Dedifferentiated amniotic fluid mesenchymal stem cell (primary cell): Measurements from ENCODE around the gene ALPI.

Experiments used
- DNase-seq: peaks from one replicate; pipeline ENCODE4 v3.0.0-alpha.2; 2016; ENCODE audit errors: extremely low spot score

Gene ALPI

DNA sequence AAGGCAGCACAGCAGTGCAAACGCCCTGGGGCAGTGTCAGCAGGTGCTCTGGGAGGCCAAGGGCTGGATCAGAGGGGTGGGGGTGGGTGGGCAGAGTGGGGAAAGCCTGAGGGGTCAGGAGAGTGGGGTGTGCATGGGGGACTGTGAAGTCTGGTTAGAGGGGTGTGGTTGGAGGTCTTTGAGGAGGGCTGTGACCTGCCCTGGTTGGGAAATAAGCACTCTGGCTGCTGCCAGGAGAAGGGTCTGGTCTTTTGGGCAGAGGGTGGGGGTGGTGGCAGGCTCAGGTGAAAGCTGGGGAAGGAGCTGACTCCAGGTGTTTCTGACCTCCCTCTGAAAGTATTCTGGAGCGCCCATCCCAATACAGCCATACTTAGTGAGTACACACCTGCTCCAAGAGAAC, 4.2 kb downstream of the ALPI start:
- no peak for DNase-seq

DNA sequence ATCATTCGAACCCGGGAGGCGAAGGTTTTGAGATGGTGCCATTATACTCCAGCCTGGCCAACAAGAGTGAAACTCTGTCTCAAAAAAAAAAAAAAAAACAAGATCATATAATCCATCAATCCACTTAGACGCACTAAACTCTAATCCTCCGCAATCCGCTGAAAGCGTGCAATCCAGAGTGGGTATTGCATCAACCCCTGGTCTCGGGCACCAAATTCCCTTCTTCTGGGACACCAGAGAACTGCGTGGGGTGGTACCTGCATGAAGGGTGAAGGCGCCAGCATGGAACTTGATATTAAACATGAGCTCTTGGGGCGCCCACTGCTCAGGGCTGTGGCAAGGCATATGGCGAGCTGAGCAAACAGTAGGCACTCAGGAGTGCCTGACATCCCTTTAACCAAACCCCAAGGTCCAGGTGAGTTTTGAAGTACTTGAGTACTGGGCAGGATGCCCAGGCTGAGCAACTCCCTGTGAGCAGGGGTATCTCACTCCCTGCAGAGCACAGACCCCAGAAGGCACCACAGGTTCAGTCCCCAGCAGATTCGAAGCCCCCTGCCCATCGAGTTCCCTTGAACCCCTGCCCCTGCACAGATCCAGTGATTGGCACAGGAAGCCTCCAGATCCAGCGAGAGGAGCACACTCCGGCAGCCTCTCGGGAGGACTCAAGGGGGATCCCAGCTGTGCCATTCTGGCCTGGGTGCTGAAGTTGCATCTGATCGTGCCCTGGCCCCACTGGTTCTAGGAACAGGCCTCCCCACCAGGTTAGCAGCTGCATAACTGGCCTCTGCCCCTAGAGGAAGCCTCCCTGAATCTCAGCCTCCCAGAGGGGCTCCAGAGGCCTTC, 8.0 kb downstream of the ALPI start:
- DNase-seq = no peak

DNA sequence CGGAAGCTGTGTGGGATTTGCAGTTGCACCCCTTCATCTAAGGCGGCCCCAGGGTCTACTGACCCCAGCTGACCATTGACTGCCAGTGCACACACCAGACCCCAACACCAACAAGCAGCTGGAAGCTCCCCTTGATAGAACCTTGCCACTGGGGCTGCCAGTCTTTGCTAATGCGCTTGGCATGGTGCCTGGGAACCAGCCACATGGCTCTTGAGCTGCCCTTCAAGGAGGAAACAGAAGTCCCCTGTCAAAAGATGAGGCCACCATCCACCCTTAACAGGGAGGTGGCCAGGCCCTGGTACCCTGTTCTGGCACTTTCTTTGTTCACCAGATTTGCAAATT, 8.6 kb downstream of the ALPI start:
- no peak for DNase-seq

DNA sequence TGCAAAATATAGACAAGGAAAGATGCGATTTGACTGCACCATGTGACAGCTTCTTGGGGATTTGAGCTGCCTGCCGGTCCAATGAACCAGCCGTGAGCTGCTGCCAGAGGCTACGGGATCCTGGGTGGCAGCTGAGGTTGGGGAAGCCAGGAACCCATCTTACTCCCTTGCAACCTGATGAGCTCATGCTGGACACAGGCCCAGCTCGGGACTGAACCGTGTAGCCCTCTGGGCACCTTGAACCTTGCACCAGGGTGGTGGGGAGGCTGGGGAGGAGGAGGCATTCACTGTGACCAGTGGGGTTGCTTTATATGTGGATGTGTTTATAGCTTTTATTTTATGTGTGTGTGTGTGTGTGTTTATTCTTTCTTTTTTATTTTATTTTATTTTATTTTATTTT, 9.1 kb downstream of the ALPI start:
- no peak for DNase-seq

DNA sequence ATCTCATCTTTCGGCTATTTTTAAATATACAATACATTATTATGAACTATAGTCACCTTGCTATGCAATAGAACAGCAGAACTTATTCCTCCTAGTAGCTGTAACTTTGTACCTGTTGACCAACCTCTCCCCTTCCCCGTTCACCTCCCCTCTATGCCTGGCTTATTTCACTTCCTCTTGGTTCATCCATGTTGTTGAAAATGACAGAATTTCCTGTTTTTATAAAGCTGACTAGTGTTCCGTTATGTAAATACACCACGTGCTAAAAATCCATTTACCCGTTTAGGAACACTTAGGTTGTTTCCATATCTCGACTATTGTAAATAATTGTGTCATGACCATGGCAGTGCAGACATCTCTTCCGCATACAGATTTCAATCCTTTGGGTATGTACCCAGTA, 10.3 kb downstream of the ALPI start:
- DNase-seq = no peak

DNA sequence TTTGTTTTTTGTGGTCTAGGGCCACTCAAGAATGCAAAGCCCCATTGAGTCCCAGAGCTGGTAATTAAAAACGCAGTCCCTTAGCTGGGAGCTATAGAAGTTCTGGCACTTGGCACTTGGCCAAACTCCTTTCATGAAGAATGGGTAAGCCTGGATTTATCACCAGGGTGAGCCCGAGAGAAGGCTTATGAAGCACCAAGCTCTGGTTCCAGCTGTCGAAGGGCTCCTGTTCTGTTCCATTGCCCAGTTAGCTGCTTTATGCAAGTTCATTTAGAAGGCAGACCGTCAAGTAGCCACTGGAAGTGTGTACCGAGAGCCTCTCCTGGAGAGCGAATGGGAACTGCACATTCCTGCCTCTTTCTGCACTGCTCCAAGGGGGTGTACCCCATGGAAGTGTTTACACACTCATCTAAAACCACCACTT, 17.5 kb downstream of the ALPI start:
- DNase-seq = no peak

DNA sequence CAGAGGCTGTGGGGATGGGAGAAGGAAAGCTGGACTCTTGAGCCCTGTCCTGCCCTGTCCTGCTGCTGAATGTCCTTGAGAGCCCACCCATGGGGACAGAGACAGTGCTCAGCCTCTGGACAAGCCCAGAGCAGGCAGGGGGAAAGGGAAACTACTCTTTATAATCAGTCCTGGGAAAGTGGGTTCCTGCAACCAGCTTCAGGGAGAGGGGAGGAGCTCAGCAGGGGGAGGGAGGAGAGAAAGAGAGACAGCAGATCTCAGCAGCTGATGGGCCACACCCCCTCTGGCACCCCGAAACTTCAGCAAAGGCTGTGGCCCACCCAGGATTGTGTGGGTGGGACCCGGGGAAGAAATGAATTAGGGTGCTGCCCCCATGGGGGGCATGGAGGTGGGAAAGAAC, 20.1 kb downstream of the ALPI start:
- DNase-seq = no peak

DNA sequence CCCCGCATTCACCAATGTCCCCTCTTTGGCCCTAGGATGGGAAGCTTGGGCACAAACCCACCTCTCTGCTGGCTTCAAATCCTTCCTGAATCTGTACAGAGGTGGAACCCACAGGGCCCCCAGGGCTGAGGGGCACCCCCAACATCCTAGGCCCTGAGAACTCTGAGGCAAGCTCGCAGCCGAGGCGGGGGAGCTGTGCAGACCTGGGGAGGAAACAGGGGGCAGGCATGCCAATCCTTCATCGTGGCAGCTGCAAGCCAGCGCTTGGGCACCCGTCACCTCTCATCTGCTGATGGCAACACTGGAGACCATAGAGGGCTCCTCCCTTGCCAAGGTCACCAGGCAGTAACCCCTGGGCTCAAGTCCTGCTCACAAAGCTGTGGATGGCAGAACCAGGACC, 20.8 kb downstream of the ALPI start:
- no peak for DNase-seq

DNA sequence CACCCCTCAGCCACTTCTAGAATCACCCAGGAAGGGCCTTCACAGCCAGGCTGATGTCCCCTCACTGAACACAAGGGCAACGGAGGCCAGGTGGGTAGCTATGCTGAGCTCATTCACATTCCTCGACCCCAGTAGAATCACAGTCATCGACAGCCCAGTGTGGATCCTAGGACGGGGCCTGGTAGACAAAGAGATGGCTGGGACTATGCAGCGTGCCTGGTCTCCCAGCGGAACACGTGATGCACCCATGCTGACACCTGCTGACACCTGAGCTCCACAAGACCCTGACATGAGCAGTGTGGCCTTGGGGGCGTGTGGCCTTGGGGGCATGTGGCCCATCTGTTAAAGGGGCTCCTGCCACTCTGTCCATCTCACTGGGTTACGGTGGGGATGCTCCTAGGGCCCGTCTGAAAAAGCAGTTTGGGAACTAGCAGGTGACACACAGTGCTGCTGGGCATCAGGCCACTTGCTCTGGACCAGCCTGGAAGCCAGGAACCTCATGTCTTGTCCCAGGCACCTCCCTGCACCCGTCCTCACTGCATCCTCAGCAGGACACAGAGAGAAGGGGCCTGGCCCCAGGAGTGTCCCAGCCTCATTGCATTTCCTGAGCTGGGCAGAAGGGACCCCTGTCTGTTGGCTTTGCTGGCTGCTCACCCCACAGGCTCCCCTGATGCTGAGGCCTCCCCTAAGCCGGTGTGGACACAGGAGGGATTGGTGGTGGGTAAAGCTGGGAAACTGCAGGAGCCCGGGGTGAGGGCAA, 22.0 kb downstream of the ALPI start:
- DNase-seq = no peak

DNA sequence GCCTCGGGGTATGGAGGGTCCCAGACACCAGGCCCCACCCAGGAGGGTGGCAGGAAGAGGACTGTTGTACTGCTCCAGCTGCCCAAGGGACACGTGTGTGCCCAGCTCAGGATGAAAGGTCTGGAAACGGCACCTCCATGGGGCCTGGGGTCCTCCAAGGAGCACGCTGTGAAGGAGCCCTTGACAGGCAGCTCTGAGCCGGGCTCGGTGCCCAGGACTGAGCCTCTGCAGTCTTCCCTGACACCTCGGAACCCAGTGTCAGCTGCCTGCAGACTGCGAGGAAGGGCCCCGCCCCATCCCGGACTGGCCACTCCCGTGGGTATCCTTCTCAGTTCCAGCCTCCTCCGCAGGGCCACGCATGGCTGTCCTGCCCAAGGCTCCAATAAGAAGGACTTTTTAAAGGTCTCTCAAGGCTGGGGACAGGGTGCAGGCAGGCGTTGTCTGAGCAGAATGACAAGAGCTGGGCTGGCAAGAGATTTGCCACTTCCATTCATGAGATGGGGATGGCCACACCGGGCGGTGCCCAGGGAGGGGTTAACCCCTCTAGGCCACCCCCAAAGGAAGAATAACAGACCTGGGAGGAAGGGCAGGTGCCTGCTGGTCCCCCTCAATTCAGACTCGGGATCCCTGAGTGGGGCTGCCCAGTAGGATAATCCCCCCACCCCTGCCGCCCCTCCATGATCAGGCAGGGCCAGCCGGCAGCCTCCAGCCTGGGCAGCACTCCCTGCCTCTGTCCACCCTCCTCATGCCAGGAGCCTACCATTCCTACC, 22.8 kb downstream of the ALPI start:
- no peak for DNase-seq

DNA sequence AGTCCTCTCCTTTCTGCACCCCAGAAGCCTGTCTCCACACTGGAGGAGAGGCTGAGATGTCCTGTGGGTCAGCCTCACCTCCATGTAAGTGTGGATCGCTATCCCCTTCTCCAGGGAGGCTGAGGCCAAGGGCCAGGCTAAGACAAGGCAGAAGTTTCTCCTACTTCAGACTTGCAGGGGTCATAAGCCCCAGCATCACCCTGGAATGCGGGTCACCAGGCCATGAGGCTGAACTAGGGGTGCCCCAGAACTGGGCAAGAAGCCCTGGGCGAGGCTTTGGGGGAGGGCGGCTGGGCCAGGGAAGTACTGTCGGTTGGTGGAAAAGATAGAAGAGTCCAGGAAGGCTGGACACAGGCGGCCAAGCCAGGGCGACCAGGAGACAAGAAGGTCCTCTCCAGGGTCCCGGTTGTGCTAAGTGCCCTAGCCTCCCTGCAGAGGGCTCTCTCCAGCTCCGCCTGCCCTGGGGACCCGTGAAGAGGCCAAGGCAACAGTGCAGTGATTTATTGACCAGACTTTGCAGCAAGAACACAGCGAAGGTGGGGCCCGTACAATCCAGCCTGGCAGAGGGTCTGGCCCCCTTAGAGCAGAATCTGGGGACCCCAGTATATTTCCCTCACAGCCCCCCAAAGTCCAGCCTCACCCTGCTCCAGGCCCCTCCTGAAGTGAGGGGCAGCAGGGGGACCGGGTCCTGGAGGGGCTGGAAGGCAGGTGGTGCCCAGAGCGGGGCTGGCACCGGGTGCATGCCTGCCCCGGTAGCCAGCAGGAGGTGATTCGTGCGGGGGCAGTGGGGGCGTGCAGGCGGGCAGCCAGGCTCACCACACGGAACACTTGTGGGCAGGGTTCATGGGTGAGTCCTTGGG, 23.6 kb downstream of the ALPI start:
- no peak for DNase-seq

DNA sequence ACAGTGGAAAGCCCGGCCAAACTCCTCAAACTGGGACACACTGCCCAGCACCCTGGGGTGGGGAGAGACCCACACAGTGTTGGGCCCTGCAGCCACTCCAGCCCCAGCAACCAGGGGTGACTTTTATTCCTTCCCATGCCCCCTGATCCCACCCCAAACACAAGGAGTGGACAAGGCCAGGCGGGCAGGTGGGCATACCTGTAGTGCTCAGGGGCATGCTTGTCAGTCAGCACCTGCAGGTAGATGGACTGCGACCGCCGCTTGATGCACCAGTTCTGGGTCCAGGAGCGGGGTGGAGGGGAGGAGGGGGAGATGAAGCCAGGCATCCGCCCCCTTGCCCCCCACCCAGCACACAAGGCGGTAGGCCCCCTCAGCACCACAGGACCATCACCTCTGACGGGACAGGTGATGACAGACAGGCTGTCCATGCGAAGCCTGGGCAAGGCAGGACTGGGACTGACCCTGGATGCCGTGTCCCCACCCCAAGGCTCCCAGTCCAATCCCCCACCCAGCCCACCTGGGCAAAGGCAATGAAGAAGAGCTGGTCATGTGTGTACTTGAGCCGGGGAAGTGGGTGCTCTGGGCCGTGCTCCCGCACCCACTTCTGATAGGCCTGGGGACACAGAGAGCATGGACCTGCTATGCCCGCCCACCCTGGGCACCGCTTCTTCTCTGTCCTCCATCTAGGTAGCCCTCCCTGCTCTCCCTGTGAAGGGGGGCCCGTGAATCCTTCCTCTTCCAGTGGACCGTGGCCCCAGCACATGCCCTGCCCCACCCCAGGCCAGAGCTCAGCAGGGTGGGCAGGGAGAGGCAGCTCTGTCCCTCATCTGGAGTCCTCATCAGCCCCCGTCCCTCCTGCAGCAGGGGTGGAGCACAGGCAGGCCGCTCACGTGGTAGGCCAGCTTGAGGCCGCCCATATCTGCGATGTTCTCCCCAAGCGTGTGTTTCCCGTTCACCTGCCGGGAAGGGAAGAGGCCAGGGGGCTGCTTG, 24.5 kb downstream of the ALPI start:
- DNase-seq = no peak

DNA sequence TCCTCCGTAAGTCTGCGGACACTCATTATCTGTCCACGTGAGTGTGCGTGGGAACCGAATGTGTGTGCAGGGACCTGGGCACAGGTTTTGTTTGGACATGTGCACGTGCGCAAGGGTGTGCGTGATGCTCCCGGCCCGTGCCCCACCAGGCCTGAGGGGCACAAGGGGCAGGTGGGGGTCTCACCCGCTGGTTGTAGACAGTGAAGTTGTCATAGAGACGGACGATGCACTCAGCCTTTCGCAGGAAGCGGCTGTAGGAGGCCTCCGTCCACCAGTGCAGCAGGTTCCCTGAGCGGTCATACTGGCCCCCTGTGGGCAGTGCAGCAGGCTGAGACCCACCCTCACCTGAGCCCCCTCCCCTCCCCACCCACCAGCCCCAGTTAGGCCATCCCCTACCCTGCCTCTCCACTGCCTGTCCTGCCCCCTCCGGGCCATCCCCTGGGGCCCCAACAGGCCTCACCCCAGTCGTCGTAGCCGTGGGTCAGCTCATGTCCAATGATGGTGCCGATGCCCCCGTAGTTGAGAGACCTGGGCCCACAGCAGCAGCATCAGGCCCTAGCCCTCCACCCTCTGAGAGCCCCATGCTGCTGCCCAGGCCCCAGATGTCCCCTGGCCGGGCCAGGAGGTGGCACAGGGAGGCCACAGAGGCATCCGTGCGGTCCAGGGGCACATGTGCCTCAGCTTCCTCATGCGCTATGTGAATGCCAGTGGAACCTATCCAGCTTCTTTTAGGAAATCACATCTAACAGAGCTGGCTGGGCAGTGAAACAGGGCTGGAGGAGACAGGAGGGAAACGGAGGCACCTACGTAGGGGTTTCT, 25.6 kb downstream of the ALPI start:
- DNase-seq = no peak

DNA sequence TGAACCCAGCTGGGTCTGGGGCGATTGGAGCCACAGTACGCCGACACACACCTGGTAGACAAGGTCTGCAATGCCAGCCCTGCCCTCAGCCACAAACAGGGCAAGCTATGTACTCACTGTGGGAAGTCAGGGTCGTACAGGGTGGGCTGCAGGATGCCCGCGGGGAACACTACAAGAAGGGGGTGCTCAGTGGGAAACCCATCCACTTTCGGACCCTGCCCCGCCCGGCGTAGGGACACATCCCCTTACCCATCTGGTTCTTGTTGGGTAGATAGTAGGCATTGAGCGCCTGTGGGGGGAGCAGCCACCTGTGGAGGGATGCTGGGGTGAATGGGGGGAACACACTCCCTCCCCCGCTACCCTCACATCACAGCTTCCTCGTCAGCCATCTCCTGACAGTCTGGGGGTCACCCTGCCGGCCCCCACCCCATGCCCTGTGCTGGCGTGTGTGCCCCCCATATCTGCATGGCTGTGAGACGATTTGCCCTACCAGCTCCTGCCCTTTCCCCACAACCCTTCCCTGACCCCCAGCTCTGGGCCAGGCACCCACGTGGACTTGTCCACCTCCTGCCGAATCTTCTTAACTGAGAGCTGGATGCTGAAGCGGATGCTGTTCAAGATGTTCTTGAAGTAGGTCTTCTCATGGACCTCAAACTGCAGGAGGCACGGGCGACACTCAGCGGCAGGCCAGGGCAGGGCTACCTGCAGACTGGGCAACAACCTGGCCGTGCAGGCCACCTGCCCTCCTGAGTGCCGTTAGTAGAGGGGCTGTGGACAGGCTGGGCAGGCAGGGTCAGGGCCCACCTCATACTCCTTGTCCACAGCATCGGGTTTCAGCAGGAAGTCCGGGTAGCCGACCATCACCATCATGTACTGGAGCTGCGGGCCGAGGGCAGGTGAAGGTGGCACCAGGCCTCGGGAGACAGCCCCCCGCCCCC, 26.6 kb downstream of the ALPI start:
- no peak for DNase-seq

DNA sequence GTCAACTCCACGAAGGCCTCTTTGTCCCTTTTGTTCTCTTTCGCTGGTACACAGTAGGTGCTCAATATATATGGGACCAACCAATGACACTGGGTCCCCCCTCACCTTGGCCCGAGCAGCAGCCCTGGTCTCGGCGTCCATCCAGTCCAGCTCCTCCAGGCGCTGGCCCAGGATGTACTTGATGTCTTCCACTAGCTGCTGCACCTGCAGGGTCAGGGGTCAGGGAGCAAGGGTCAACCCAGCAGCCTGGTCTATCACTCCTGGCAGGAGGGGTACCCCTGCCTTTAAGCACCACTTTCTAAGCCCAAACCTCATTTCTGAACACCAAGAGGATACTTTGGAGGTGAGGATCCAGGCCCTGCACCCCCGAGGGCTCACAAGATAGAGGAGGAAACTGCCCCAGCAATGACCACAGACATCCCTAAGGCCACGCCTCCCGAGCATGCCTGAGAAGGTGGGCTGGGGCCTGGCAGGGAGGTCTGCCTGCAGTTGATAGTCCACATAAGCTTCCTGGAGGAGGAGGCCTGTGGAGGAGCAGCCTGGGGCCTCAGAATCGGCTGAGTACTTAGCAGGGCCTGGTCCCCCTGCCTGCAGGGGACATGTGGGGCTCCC, 27.5 kb downstream of the ALPI start:
- DNase-seq = no peak

DNA sequence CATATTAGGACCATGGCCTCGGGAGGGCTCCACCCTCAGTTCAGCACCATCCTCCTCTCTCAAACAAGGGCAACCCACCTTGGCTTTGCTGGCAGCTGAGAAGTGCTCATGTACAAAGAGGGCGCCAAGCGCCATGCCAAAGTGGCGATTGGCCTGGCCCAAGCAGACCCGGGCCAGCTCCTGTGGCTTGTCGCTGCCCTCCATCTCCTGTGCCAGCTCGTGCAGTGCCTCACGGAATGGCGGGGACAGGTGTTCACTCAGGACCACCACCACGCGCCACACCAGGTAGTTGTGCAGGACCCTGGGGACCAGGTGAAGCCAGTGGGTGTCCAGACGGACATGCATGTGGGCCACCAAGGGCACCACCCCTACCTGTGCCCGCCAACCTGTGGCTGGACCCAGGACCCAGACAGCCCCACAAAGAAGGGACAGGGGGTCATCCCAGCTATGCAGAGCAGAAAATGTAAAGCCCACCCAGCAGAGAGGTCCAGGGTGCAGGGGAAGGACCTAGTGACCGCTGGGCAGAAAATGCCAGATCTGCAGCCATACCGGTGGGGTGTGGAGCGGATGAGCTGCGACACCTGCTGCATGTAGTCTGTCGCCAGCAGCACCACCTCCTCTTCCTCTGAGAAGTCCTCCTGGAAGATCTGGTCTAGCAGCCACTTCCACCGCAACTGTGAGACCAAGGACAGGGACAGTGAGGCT, 28.1 kb downstream of the ALPI start:
- no peak for DNase-seq

DNA sequence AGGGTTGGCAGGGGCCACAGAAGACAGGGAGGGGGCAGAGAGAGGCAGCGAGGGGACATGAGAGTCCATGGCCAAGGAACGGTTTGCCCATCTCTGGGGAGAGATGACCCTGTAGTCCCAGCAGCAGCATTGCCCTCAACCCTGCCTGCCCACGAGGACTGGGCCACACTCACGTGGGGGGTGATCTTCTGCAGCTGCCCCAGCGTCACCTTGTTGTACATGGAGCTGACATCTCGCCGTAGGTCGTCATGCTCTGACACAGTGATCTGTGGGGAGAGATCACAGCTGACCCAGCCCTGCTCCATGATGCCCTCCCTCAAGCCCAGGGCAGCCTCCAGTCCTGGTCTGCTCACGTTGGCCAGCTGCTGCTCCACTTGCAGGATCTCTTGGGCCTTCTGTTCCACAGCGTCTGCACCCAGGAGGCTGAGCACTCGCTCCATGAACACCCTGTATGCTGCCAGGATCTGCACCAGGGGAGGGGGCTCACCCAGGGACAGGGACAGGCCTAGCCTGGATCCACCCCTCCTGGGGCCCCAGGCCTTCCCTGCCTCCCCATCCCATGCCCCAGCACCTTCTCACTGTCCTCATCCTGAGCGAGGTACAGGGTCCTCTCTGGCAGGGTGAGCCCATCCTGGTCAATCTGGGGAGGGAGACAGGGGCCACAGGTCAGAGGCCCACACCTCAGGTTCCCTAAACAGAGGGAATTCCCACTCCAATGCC, 28.8 kb downstream of the ALPI start:
- DNase-seq = no peak
